HPDE6-E6E7 (cell line): Measurements from ENCODE around the gene F3.

Experiments used
- DNase-seq: peaks from one replicate; pipeline ENCODE4 v3.0.0; 2011; ENCODE audit warnings: missing footprints; ENCODE audit errors: extremely low spot score

The F3 gene

DNA sequence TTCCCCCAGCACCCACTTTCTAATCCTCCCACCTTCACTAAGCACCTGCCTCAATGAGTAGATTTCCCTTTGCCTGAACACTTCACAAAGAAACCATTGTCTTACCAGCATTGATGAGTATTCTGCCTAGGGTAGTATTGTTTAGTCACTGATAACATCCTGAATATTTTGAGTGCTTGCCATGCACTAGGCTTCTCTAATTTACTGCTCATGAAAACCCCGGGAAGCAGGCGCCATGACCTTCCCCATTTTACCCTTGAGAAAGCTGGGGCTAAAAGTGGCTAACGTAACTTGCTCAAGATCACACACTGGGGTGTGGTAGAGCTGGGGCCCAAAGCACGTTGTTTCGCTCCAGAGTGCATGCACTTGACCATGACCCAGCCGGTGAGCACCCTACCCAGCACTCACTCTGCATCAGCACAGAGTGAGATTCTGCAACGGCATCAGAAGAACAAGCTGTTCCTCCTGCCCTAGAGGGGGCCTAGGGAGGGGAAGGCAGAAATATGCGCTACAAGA lies 10.6 kb upstream of the F3 start:
- no peak for DNase-seq

- DNase-seq: no peak
These were observed 9.9 kb upstream of the F3 start for GRCh38 chr1:94551449-94551848.

DNA sequence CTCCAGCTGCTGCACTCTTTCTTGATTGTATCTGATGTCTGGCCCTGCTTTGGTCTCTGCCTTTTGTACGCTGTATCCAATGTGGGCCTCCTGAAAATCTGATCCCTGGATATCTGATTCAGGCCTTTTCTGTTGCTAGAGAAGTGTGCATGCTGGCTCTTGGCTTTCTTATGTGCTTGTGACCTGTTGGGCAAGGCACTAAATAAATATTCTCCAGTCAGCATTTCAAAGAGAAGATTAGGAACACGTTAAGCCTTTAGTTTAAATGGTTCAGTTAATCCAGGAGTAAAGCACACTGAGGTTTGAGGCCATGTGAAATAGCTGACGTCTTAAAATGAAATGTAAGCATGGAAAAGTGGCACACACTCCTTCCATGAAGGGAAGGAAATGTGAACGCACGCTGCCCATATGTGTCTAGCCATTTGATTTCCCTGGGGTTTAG lies 9.3 kb upstream of the F3 start:
- DNase-seq: no peak

DNA sequence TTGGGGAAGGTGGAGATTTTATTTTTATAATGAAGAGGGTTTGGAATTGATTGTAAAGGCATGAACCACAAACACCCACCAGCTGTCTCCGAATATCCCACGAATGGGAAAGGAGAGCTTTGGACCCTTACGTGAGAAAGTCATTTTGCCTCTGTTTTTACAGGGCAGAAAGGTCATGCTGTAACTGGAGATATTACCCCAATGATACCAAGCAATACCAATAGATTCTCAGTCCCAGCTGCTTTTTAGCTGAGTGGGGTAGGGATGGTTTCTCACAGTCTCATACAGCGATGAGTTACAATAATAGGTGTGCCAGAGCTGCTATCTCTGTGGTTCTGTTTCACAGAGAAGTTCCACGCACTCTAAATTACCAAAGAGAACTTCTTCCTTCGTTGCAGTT lies 8.8 kb upstream of the F3 start:
- DNase-seq: no peak

GRCh38 chr1:94549706-94550105 lies 8.1 kb upstream of the F3 start:
- no peak for DNase-seq

GRCh38 chr1:94544706-94545490 lies 3.3 kb upstream of the F3 start:
- DNase-seq: no peak

- DNase-seq: no peak
These were observed 2.5 kb upstream of the F3 start for GRCh38 chr1:94543893-94544635.

DNA sequence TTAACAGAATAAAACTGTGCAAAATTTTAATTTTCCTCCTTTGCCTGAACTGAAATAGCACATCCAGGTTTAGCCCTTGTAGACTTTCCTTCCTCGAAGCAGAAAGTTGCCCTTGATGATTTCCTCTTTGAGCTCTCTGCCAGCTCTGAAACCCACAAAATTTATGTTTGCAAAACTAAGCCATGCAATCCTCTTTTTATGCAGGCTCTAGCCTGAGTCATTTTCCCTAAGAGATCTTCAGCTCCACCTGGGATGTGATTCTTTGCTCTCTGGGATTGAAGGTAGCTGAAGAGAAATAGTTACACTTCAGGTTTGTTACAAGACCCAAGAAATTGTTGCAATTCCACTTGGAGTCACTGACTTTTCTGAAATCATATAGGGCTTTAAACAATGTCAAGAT lies 1.4 kb upstream of the F3 start:
- DNase-seq: no peak

DNA sequence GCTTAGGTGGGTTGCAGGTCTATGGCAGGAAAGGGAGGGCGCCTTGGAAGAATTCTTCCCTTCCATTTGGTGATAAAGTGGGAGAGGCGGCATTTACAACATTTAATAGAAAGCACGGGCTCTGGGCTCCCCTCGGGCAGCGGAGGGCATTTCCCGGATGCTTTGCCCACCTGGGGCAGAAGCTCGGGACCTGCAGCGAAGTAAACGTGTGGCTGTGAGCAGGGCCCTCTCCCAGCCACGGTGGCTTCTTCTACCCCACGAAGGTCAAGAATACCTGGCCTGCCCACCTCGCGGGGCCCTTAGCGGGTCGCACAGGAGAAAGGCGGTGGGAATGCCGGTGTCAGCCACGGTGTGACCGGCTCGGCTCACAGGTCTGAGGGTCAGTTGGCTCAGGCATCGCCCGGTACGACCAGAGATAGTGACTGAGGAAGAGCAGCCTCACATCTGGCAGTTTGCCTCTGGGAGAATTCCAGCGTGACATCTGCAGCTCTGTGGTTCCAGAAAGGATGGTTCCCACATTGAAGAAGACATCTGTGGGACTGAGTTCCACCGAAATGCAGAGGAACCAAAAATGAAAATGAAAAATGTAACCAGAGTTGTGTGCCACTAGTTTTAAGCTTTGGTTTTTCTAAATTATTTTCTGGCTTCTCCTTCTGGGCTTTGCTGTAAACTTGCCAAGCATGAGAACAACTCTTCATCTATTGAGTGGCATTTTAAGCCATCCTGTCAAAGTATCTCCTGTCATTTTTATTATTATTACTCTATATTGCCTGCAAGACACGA lies 720 bp upstream of the F3 start:
- DNase-seq: no peak

DNA sequence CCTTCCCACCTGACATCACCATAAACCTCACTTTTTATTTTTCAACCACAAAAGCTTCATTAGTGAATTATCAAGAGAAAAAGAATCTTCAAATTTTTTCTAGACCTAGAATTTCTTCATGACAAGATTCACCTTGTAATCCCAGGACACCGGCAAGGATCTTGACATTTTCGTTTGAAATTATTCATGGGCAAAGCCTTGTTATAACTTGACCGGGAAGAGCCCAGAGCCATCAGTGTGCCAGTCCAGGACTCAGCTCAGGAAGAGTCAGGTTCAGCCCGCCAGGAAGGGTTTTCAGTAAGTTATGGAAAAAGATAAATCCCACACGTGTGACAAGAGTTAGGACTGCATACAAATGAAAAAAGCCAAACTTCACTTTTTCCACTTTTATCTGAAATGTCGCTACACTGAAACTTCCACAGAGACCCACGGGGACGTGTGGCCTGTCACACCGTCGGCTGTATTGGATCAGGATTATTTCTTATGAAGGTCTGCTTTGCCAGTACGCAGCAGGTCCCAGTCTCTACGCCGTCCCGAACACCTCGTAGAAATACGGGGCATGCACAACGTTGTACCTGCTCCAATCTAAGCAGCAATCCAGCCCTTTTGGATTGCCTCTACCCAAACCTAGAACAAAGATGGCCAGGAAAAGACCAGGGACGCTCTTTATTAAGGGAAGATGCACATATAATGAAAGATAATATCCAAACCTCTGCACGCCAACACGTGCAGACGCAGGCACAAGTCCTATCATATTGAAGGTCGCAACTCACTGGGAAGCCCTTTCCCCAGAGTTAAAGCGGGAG lies 916 bp downstream of the F3 start:
- no peak for DNase-seq

- no peak for DNase-seq
These were observed 2.1 kb downstream of the F3 start for GRCh38 chr1:94539496-94539895.

DNA sequence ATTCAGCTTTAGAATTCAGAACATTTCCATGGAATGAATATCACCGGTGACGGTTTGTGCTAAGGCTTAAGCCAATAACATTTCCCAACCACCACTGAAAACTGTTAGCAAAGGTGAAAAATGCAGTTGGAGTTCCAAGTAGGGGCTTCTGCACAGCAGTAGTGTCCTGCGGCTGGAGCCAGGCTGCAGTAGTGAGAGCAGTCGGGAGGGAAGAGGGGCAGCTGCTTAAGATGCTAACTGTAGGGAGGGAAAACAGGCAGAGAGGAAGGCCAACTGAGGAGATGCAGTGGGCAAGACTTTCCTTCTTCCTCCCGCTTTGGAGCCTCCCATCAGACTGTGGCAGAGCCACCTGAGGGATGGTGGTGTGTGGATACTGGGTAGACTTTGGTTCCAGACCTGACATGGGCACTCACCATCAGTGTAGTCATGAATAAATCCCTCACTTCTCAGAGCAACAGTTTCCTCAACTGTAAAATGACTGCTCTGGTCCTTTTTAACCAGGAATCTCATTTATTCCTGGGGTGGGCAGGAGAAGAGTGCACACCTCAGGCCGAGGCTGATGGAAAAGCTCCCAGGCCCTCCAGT lies 3.2 kb downstream of the F3 start:
- DNase-seq: no peak

DNA sequence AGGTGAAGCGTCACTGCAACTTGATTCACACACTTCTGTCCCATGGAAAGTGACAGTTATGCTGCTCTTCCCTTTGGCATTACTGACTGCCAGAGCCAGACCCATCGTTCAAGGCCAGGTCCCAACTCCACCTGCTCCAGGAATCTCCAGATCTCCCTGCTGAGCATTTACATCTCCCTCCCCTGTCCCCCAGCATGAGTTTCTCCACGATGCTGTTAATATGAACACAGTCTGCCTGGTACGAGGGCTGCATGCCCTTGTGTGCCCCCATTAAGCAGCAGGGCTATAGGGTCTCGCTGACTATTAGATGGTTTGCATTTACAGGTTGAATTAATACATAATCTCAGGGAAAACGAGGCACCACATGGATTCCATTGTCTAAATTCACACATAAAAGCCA lies 4.3 kb downstream of the F3 start:
- no peak for DNase-seq

DNA sequence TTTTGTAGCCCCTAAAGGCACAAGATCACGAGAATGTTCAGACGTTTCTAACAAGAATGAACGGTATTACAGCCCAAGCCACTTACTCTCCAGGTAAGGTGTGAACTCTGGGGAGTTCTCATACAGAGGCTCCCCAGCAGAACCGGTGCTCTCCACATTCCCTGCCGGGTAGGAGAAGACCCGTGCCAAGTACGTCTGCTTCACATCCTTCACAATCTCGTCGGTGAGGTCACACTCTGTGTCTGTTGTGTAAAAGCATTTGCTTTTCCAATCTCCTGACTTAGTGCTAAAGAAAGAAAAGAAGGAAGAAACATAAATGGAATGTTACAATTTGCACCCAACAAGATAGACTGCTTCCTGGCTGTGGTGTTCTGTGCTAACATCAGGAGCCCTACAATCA lies 5.7 kb downstream of the F3 start:
- no peak for DNase-seq

- no peak for DNase-seq
These were observed 6.5 kb downstream of the F3 start for GRCh38 chr1:94535095-94535494.

DNA sequence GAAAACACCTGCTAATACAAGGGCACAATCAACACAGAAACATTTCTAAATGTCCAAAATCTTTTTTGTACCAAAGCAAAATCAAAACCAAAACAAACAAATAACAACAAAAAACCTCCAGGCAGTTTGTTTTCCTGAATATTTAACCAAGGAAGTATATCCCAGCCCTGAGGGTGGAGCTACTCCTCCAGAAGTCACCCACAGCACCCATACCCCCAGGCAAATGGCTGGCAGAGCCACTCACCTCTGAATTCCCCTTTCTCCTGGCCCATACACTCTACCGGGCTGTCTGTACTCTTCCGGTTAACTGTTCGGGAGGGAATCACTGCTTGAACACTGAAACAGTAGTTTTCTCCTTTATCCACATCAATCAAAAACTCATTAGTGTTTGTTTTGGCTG lies 9.5 kb downstream of the F3 start:
- no peak for DNase-seq

GRCh38 chr1:94531664-94532063 lies 9.9 kb downstream of the F3 start:
- no peak for DNase-seq

DNA sequence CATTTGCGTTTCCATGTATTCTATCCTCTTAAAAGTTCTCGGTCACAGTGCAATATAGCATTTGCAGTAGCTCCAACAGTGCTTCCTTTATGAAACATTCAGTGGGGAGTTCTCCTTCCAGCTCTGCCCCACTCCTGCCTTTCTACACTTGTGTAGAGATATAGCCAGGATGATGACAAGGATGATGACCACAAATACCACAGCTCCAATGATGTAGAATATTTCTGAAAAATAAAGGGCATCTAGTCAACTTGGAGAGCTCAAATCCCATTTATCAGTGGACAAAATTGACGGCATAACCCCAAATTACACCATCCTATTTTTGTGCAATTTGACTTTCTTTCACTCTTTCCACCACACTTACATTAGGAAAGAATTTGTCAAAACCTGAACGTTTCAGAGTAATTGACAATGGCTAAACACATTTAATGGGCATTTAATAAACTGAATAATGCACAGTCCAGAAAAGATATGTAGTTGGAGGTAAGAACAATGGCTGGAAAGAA lies 11.1 kb downstream of the F3 start:
- no peak for DNase-seq

DNA sequence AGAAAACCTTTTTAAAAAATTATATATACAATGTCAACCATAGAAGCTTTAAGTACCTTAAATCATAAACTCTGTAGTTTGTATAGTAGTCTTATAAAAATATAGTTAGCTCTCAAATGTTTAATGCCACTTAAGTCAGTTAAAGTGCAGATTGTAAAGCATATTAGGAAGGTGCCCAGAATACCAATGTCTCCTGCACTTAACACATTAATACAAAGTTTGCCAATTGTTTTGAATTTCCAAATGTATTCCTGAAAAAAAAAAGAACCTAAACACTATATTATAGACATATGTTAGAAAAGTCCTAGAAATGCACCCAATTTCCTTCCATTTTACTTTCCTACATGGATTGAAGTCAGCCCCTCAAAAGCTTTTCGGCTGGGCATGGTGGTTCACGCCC lies 12.1 kb downstream of the F3 start:
- no peak for DNase-seq

DNA sequence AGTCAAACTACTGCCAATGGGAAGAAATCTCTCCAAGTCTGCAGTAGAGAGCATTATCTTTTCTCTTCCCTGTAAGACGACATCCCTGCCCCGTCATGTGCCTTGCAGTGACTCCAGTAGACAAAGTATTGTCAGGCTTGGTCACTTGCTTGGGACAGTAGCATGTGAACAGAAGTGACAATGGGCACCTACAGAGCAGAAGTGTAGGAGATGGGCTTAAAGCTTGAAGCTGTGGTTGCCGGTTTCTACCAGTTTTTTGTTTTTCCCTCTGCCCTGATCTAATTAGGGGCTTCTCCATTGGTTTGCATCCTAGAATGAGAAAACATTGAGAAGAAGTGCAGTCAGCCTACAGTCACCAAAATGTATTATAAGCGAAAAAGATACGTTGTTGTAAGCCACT lies 12.7 kb downstream of the F3 start:
- DNase-seq: no peak

- DNase-seq: no peak
These were observed 13.3 kb downstream of the F3 start for GRCh38 chr1:94528299-94528698.
